Smooth muscle cell of the brain vasculature (primary cell): ENCODE data around the gene RABL6.
"Not testable (repeated sequence)": the region's sequence is repeated elsewhere in the genome, so short reads cannot be mapped to it uniquely, and the experiment has no call there.

Experiments
- DNase-seq: peaks from one replicate; pipeline ENCODE4 v3.0.0-alpha.2; 2012; ENCODE audit warnings: low read depth, low spot score

Gene RABL6

DNA sequence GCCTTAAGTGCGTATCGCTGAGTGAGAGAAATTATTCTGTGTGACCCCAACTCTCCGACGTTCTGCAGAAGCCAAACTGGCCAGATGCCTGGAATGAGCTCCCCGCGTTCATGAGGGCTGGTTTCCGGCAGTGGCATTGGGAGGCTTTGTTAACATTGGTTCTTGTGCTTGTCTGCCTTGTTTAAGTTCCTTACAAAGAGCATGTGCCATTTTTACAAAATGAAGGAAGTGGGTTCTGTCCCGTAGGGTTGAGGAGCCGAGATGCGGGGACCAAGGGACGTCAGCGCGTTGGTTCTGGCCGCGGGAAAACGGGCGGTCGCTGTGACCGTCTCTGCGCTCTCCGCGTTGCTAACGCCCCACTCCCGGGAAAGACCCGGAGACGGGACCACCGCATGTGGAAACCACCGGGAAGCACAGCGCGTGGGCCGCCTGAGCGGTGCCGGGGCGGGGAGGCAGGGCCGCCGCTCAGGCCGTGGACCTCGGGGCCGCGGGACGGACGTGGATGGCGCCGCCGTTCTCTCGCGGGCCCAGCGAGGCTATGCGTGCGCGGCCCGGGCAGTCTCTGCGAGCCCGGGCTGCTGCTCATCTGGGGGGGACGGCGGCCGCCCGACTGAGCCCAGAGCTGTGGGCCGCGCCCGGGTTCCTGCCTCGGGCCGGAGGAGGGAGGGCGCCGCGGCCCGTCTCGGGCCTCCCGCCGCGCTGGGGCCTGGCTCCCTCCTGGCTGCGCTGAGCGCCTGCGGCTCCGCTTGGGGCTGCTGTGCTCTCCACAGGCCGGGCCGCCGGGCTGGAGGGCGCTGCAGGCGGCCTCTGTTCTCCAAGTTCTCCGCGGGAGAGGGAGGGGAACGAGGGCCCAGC, 13.4 kb downstream of the RABL6 start:
- DNase-seq, result no peak

DNA sequence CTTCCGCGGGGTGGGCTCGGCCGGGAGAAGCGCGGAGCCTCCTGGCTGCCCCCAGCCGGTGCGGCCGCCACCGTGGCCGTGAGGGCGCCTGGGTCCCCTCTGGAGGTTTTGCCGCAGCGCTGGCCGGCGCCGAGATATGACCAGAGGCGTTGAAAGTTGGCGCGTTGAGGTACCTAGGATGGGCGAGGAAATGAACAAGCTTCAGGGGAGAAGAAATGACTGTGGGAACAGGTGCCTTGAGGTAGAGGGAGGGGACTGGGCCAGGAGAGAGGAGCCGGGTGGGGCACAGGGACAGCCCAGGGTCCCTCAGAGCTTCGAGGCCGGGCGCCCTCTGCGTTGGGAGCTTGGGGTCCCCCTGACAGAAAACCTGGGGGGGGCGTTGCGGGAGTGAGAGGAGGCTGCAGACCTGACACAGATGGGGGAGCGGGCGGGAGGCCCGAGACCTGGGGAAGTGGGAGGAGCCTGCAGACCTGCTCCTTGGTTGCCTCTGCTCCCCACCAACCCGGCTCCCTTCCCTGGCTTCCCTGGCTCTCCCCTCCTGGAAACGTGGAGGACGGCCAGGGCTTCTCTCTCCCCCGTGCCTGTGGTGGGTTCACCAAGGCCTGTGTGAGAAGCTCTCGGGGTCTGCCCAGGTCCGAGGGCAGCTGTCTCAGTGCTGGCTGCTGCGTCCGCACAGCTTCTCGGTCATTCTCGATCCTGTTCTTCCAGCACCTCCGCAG, 14.2 kb downstream of the RABL6 start:
- DNase-seq, result no peak

DNA sequence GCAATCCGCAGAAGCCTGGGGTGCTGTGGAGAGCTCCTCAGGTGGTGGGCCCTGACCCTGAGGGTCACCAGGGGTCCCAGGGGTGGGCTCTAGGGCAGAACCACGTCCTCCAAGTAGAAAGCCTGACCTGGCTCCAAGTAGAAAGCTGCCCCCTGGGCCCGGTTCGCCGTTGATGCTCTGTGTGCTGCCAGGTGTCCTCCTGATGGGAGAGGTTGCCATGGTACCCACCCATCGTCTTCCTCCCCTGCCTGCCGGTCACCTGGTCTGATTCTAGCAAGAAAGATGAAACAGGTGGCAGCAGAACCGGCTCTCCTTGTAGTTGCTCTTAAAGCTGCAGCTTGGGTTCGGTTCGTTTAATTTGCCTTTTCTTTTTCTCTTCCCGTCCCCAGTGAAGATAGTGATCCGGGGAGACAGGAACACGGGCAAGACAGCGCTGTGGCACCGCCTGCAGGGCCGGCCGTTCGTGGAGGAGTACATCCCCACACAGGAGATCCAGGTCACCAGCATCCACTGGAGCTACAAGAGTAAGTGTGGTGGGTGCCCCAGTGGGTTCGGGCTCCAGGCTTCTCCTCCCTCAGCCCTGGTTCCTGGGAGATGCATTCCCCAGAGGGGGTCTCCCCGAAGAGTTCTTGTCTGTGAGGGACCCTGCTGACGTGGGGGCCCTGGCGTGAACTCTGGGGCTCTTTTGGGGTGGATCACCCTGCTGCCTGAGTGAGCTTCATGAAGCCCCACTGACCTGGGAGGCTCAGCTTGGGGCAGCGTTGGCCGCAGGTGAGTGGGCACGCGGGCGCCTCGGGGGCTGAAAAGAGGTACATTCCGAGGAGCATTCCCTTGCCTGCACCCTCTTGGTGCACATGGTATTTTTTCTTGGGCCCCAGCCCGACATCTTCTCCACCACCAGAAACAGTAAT, 15.6 kb downstream of the RABL6 start:
- no peak for DNase-seq

DNA sequence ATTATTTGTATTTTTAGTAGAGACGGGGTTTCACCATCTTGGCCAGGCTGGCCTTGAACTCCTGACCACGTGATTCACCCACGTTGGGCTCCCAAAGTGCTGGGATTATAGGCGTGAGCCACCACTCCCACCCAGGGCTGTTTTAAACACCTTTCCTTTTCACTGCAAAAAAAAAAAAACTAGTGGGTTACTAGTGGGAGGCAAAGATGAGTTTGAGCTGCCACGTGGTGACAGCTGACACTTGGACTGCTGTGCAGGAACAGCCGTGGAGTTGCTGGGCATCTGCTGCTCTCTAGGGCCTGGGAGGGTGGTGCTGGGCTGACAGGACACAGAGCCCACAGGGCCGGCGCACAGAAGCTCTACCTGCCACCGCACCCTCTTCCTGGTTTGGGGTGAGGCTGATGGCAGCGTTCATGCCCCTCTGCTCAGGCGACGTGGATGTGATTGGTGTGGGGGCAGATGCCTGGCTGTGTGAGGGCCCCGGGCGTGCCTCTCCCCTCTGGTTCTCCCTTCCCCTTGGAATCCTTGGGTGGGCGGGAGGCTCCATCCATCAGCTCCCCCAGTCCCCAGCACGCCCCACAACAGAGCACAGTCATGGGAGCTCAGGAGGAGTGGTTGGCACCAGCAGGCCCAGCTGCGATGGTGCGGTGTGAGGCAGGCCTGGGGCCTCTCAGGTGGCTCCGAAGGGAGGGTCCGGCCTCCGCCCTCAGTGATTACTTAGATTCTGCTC, 16.9 kb downstream of the RABL6 start:
- DNase-seq, result no peak

DNA sequence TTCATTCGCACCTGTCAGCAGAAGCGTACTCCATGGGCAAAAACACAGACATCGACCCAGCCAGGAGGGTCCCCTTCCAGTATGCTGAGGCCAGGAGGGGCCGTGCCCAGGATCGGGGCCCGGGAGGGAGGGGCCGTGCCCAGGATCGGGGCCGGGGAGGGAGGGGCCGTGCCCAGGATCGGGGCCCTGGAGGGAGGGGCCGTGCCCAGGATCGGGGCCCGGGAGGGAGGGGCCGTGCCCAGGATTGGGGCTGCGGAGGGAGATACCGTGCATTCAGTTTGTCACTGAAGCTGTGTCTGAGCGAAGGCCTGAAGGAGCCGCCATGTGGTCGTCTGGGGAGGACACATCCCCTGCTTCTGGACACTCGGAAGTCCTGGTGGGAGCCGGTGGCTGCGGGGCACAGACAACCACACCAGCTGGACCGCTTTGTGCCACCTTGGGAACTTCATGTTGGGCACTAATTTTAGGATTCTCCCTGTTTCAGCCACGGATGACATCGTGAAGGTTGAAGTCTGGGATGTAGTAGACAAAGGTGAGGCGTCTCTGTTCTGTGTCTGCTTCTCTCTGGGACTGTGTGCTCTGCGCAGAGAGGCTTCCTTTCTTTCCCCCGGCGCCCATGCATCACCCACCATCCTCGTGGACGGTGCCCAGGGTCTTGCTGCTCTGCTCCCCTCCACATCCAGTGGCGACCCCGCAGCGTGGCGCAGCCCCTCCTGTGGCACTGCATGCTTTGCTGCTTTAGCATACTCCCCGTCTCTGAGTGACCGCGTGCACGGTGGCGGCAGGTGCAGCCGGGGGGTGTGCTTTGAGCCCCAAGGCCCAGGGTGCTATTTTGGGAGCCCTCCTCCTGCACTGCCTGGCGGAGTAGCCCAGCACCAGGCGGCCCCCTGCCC, 17.8 kb downstream of the RABL6 start:
- DNase-seq, result no peak

DNA sequence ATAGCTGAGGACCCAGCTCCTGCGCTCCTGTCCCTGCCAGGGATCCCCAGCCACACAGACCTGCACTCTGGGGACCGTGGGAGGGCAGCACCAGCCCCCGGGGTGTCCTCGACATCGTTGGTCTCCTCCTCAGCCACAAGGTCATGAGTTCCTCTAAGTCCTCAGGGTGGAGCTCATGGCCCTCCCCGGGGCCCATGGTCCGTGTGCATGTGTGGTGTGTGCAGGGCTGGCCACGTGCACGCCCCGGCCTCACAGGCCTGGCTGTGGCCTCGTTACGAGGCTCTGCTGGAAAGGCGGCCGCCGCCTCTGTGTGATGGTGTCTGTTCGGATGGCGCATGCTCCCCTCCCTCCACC, 18.4 kb downstream of the RABL6 start:
- no peak for DNase-seq

DNA sequence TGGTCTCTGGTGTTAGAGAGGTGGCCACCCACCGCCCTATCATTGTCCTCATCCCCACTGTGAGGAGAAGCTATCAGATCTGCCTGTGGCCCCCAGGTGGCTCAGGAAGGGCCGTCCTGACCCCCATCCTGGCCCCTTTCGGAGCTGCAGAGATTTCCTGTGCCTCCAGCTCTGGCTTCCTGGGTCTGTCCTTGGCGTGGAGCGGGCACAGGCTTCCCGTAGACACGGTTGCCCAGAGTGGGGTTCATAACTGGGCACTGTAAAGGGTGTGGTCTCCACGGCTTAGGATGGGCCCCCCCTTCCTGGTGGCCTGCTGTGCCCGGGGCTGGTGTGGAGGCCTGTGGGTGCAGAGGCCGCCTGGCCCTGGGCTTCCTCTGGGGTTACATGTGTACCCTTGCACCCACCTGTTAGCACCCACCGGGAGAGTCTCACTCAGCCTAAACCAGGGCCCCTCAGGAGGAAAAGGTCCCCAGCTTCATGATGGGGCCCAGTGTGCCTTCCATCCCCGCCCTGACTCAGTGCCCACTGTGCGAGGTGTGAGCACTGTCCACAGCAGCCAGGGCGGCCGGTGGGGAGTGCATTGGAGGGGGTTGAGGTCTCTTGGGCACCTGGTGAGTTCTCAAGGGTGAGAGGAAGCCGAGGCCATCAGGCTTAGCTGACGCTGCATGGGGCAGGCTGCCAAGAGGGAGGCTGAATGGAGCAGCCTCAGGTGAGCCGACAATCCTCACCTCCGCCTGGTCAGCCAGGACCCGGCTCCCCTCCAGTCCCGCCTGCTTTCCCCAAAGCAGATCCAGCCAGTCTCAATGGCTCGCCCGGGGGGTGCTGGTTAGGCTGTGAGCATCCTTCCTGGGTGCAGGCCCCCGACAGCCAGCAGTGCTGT, 19.2 kb downstream of the RABL6 start:
- DNase-seq, result no peak

DNA sequence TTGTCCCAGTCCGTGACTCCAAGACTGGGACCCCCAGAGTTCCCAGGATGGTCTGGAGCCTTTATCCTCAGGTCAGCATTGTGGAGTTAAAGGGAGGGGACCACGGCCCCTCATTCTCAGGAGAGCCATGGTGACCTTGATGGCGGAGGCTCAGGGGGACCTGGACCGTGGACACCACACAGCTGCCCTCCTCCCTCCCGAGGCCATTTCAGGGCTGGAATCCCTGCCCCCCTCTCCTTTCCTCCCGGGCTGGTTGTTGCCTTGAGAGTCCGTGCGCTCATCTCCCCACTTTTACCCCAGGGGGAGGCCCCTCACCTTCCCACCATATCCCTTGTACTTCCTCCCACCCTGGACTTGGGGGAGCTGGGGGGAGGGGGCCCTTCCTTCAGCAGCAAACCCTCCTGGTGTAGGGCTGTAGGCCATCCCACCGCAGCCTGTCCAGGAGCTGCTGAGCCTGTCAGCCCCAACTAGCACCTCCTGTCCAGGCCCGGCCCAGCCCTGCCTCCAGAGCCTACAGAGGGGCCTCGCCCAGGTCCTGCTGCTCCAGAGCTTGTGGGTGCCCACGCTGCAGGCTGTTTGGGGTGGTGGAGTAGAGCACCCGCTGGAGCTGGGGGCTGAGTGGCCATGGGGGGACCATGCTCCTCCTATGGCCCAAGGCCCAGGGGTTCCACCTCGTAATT, 20.2 kb downstream of the RABL6 start:
- no peak for DNase-seq

DNA sequence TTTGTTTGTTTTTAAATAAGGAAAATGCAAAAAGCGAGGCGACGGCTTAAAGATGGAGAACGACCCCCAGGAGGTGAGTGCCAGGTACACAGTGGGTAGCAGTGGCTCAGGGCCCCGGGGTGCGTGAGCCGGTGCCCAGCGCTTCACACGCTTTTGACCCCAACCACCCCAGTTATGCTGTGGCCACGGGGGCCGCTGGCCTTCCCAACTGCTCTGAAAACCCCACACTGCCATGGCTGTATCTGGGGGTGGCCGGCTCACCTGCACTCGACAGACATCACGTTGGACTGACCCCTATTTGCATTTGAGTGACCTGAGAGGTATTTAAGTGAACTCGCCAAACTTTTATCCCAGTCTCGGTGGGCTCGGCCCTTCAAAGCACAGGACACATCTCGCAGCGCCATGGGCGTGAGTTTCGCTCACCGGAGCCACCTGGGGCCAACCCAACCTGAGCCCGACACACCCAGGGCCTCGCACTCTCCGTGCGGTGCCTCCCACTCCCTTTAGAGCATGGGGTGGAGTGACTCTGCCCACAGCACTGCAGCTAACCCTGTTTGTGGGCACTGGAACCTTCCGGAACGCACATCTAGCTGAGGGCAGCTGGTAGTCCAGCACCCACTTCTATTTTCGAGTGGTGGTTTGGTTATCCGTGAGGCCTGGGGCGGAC, 20.9 kb downstream of the RABL6 start:
- DNase-seq, result no peak

DNA sequence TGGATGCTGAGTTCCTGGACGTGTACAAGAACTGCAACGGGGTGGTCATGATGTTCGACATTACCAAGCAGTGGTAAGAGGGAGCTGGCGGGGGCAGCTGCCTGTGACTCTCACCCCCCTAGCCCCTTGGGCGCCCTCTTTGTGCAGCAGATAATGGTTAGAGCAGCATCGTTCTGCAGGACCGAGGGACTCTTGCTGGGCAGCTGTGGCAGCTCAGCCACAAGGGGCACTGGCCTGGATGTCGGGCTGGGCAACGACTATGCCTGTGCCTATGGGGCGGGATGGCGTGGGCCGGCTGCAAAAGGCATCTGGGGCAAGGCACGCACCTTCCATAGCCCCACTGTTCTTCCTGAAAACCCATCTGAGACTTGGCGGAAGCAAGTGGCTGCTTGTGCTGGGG, 21.7 kb downstream of the RABL6 start:
- no peak for DNase-seq

DNA sequence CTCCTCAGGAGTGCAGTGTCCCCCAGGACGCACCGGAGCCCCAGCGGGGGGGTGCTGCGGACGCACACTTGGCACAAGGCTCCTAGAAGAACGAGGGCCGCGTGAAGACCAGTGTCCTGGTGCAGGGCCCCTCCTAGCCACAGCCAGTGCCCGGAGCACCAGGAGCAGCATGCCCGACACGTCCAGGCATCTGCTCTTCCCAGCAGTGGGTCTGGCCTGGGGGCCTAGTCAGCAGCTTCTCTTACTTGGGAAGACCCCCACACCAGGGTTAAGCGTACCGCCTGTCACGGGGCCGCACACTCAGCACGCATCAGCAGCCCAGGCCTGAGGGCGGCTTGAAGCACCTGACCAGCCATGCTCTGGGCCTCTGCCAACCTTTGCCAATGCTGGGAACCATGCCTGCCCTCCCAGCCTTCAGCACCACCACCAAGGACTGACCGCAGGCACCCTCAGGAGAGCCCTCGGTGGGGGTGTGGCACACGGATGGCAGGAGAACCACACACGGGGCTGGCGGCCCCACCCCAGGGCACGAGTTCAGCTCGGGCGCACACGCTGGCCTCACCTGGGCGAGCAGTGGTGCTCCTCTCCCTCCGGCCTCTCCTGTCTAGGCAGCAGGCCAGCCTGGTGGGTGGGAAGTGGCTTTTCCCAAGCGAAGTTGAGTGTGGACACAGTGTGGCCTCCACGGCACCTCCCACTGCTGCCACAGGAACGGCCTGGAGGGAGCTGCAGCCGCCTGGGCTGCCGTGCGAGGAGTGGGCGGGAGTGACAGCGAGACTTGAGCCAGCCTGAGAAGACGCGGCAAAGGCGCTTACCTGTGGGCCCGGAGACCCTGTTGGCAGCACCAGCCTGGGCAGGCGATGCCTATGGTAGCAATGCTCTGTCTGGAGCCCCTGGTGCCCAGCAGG, 22.5 kb downstream of the RABL6 start:
- no peak for DNase-seq

DNA sequence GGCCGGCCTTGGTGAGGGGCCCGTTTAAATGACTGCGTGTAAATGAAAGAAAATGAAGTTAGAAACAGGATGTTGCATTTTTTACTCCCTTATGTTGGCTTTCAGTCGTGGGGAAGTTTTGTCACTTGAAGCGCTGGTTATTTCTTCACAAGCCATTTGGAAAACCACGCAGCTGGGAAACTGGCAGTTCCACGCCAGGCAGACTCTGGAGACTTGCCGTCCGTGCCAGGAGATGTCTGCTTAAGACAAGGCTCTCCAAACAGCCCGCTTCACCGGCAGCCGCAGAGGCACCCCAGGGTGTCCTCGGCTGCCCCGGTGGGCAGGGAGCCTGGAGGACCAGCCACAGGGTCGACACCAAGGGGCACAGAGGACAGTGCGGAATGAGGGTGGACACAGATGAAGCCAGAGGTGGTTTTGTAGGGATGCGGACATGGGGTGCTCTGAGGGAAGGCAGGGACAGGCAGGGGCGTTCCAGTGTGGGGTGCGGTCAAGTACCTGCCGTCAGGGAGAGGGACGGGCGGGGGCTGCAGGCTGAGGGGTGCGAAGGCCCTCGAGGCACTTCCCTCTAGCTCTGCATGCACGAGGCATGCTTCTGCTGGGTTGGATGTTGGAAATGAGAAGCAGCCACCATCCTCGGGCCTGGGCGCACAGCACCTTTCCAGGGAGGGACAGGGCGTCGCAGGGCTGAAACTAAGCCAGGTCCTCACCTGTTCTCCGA, 23.4 kb downstream of the RABL6 start:
- no peak for DNase-seq

DNA sequence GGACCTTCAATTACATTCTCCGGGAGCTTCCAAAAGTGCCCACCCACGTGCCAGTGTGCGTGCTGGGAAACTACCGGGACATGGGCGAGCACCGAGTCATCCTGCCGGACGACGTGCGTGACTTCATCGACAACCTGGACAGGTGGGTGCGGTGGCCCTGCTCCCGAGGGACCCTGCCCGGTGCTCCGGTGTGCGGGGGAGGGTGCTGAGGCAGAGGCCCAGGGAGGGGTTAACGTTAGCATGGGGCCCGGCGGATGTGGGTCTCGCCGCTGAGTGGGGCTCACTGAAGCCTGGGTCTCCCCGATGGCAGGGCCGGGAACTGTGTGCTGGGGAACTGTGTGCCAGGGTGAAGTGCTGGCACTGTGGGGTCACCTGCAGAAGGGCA, 24.0 kb downstream of the RABL6 start:
- no peak for DNase-seq

DNA sequence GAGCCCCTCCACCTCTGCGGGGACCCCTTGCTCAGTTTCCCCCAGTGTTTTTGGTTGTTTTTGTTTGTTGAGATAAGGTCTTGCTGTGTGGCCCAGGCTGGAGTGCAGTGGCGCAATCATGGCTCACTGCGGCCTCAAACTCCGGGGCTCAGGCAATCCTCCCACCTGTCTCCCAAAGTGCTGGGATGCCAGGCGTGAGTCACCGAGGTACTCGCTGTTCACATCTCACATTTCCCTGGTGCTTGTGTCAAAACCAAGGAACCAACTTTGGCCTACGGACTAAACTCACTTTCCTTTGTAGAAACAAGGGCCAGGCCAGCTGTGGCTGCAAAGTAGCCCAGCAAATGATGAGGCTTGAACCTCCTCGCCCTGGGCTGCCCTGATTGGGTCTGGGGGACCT, 24.8 kb downstream of the RABL6 start:
- no peak for DNase-seq

DNA sequence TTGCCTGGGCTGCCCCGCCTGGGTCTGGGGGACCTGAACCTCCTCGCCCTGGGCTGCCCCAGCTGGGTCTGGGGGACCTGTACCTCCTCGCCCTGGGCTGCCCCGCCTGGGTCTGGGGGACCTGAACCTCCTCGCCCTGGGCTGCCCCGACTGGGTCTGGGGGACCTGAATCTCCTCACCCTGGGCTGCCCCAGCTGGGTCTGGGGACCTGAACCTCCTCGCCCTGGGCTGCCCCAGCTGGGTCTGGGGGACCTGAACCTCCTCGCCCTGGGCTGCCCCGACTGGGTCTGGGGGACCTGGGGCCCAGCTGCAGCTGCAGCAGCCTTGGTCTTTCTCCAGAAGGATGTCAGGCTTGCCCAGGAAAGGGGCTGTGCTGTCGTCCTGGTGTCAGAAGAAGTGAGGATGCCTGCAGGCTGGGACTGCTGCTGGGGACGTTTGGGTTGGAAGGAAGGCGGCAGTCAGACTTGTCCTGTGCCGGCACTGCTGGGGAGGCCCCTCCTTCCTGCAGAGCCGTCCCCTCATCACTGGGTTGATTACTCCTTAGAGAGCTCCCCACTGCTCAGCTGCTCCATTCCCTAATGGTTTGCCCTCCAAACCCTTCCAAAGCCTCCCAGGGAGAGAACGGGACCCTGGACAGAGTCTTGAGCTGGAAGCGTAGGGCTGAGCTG, 25.8 kb downstream of the RABL6 start:
- not testable (repeated sequence) for DNase-seq
